ENCODE data around the gene PPT2. TPM values are rescaled to one million over a fixed set of nuclear protein-coding genes. Genes with fewer than 3 reads are reported as not detected.

PPT2 gene
- total and polyA plus RNA-seq, 2 of the 13 experiments (the other 11 are each of a cell fraction or from before 2014, with no cell fraction given): 39.2 to 61.8 TPM

GRCh38 chr6:32190911-32191677 is 37.2 kb downstream of the PPT2 start (continued):
- TF ChIP-seq, protein P1, sequence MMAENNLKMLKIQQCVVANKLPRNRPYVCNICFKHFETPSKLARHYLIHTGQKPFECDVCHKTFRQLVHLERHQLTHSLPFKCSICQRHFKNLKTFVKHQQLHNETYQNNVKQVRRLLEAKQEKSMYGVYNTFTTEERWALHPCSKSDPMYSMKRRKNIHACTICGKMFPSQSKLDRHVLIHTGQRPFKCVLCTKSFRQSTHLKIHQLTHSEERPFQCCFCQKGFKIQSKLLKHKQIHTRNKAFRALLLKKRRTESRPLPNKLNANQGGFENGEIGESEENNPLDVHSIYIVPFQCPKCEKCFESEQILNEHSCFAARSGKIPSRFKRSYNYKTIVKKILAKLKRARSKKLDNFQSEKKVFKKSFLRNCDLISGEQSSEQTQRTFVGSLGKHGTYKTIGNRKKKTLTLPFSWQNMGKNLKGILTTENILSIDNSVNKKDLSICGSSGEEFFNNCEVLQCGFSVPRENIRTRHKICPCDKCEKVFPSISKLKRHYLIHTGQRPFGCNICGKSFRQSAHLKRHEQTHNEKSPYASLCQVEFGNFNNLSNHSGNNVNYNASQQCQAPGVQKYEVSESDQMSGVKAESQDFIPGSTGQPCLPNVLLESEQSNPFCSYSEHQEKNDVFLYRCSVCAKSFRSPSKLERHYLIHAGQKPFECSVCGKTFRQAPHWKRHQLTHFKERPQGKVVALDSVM (CRISPR knock-in tag; IDR thresholded peaks at IDR 0.05): 0 out of 2 replicates have a peak, but pooled peaks have one; percentile 8
- TF ChIP-seq SOX13 (IDR thresholded peaks at IDR 0.05) (no peak), SOX13 (CRISPR knock-in tag; conservative IDR thresholded peaks at IDR 0.05 in 1 of 2, IDR thresholded peaks at IDR 0.05 in 1 of 2) (no peak), KLF6 (CRISPR knock-in tag; IDR thresholded peaks at IDR 0.05) (0 out of 2 replicates have a peak, but pooled peaks have one; percentile 9), DPF2 (CRISPR knock-in tag; IDR thresholded peaks at IDR 0.05; ENCODE audit: borderline replicate concordance, low read depth) (0 out of 2 replicates have a peak, but pooled peaks have one; percentile 5), MYPOP (CRISPR knock-in tag; IDR thresholded peaks at IDR 0.05) (0 out of 2 replicates have a peak, but pooled peaks have one; percentile 2), CEBPB (IDR thresholded peaks at IDR 0.05; ENCODE audit: borderline replicate concordance, low read depth, low read length) (no peak), KLF13 (CRISPR knock-in tag; IDR thresholded peaks at IDR 0.05) (0 out of 2 replicates have a peak, but pooled peaks have one; percentile 20), ZNF441 (CRISPR knock-in tag; IDR thresholded peaks at IDR 0.05; ENCODE audit: borderline replicate concordance) (no peak), ZNF572 (CRISPR knock-in tag; IDR thresholded peaks at IDR 0.05) (0 out of 2 replicates have a peak, but pooled peaks have one; percentile 82), CTCF (CRISPR knock-in tag; IDR thresholded peaks at IDR 0.05) (no peak), ZNF292 (CRISPR knock-in tag; IDR thresholded peaks at IDR 0.05; ENCODE audit: borderline replicate concordance, low read depth) (no peak), HOXA9 (CRISPR knock-in tag; IDR thresholded peaks at IDR 0.05; ENCODE audit: borderline replicate concordance) (no peak), MYNN (CRISPR knock-in tag; IDR thresholded peaks at IDR 0.05; ENCODE audit: low read depth) (no peak), IRX3 (CRISPR knock-in tag; IDR thresholded peaks at IDR 0.05; ENCODE audit: borderline replicate concordance, low read depth) (no peak), ZNF614 (CRISPR knock-in tag; IDR thresholded peaks at IDR 0.05; ENCODE audit: borderline replicate concordance) (no peak), ZNF235 (CRISPR knock-in tag; IDR thresholded peaks at IDR 0.05; ENCODE audit: borderline replicate concordance) (no peak), RELA (CRISPR knock-in tag; IDR thresholded peaks at IDR 0.05) (no peak), ATRX (CRISPR knock-in tag; IDR thresholded peaks at IDR 0.05; ENCODE audit: borderline replicate concordance) (no peak)
- TF ChIP-seq, protein P2, sequence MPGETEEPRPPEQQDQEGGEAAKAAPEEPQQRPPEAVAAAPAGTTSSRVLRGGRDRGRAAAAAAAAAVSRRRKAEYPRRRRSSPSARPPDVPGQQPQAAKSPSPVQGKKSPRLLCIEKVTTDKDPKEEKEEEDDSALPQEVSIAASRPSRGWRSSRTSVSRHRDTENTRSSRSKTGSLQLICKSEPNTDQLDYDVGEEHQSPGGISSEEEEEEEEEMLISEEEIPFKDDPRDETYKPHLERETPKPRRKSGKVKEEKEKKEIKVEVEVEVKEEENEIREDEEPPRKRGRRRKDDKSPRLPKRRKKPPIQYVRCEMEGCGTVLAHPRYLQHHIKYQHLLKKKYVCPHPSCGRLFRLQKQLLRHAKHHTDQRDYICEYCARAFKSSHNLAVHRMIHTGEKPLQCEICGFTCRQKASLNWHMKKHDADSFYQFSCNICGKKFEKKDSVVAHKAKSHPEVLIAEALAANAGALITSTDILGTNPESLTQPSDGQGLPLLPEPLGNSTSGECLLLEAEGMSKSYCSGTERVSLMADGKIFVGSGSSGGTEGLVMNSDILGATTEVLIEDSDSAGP (CRISPR knock-in tag; IDR thresholded peaks at IDR 0.05; ENCODE audit: borderline replicate concordance): peak; percentile 44; the same call in 1 of the 2 replicates
- TF ChIP-seq, protein P3, sequence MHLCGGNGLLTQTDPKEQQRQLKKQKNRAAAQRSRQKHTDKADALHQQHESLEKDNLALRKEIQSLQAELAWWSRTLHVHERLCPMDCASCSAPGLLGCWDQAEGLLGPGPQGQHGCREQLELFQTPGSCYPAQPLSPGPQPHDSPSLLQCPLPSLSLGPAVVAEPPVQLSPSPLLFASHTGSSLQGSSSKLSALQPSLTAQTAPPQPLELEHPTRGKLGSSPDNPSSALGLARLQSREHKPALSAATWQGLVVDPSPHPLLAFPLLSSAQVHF (CRISPR knock-in tag; IDR thresholded peaks at IDR 0.05): no peak
